KMS-11 (cell line): ENCODE measurements around the gene EEF1AKMT4.

ENCODE experiments used
- H2AFZ ChIP-seq: fragments of 200-600 bp; sonication (generic); 2 replicates; pipeline ENCODE4 v1.6.1; 2016; ENCODE audit warnings: antibody characterized with exemption, mixed run types, low read depth
- H3K27ac ChIP-seq: fragments of 200-600 bp; sonication (generic); 2 replicates; pipeline ENCODE4 v1.6.1; 2016; ENCODE audit warnings: mild to moderate bottlenecking, mixed run types
- H3K27me3 ChIP-seq: fragments of 200-600 bp; sonication (generic); 2 replicates; pipeline ENCODE4 v1.6.1; 2017; ENCODE audit warnings: mild to moderate bottlenecking, low read depth, mixed run types, moderate library complexity; ENCODE audit not compliant: insufficient read depth
- H3K36me3 ChIP-seq: fragments of 200-600 bp; sonication (generic); 2 replicates; pipeline ENCODE4 v1.6.1; 2017; ENCODE audit warnings: mild to moderate bottlenecking, mixed run types; ENCODE audit not compliant: insufficient read depth
- H3K4me1 ChIP-seq: fragments of 200-600 bp; sonication (generic); 2 replicates; pipeline ENCODE4 v1.6.1; 2016; ENCODE audit warnings: mild to moderate bottlenecking, low read depth, mixed run types; ENCODE audit not compliant: poor library complexity, severe bottlenecking
- H3K4me2 ChIP-seq: fragments of 200-600 bp; sonication (generic); 2 replicates; pipeline ENCODE4 v1.7.0; 2016; ENCODE audit warnings: mild to moderate bottlenecking, mixed run types
- H3K4me3 ChIP-seq: fragments of 200-600 bp; sonication (generic); IDR thresholded peaks from 2 replicates; pipeline ENCODE4 v1.6.1; 2017; ENCODE audit warnings: low read depth, low read length, mixed read lengths; ENCODE audit not compliant: insufficient read depth
- H3K79me2 ChIP-seq: fragments of 200-600 bp; sonication (generic); 2 replicates; pipeline ENCODE4 v1.6.1; 2016; ENCODE audit warnings: low read depth, mixed run types; ENCODE audit not compliant: insufficient read depth
- H3K9ac ChIP-seq: fragments of 200-600 bp; sonication (generic); 2 replicates; pipeline ENCODE4 v1.6.1; 2016; ENCODE audit warnings: mild to moderate bottlenecking, mixed run types
- H4K20me1 ChIP-seq: fragments of 200-600 bp; sonication (generic); 2 replicates; pipeline ENCODE4 v1.6.1; 2016; ENCODE audit warnings: mild to moderate bottlenecking, mixed run types; ENCODE audit not compliant: insufficient read depth
- CTCF ChIP-seq: fragments of 200-600 bp; sonication (generic); conservative IDR thresholded peaks from 2 replicates; pipeline ENCODE4 v1.6.1; 2017; ENCODE audit warnings: low read depth, mild to moderate bottlenecking, antibody characterized with exemption, low read length, moderate library complexity, mixed read lengths

Gene EEF1AKMT4

GRCh38 chr3:184230081-184230602 is 19.3 kb upstream of the EEF1AKMT4 start:
- Histone ChIP-seq H3K79me2 (no peaks in the 10 kb centered on the region), H3K9ac (no peak overlapping the region), H3K27me3 (peaks cover 35% of the 10 kb centered on the region), H3K36me3 (no peaks in the 10 kb centered on the region), H3K4me2 (peak overlapping the region; percentile 94), H3K4me3 (peak overlapping the region; percentile 23), H3K27ac (no peak overlapping the region), H4K20me1 (no peaks in the 10 kb centered on the region), H3K4me1 (no peaks in the 10 kb centered on the region), H2AFZ (peak overlapping the region; percentile 88)
- no peak for TF ChIP-seq CTCF

GRCh38 chr3:184230603-184231528 is 18.6 kb upstream of the EEF1AKMT4 start:
- Histone ChIP-seq H2AFZ (no peak overlapping the region; the same call in 1 of the 2 replicates), H3K27ac (no peak overlapping the region), H3K4me2 (peak overlapping the region; percentile 94; the same call in 1 of the 2 replicates), H3K79me2 (no peaks in the 10 kb centered on the region), H4K20me1 (no peaks in the 10 kb centered on the region), H3K4me3 (no peak overlapping the region), H3K9ac (no peak overlapping the region), H3K27me3 (peaks cover 35% of the 10 kb centered on the region), H3K4me1 (no peaks in the 10 kb centered on the region), H3K36me3 (no peaks in the 10 kb centered on the region)
- TF ChIP-seq CTCF, result no peak

GRCh38 chr3:184231671-184232070 is 17.8 kb upstream of the EEF1AKMT4 start:
- no peak overlapping the region for H3K27ac ChIP-seq
- H3K4me1 ChIP-seq, result no peaks in the 10 kb centered on the region
- H3K36me3 ChIP-seq, result no peaks in the 10 kb centered on the region
- no peak overlapping the region for H2AFZ ChIP-seq
- no peak for TF ChIP-seq CTCF
- no peaks in the 10 kb centered on the region for H3K79me2 ChIP-seq
- H4K20me1 ChIP-seq, result no peaks in the 10 kb centered on the region
- H3K4me3 ChIP-seq, result no peak overlapping the region
- H3K27me3 ChIP-seq, result peaks cover 35% of the 10 kb centered on the region
- H3K9ac ChIP-seq, result no peak overlapping the region
- no peak overlapping the region for H3K4me2 ChIP-seq

- no peaks in the 10 kb centered on the region for H3K79me2 ChIP-seq
- H4K20me1 ChIP-seq, result no peaks in the 10 kb centered on the region
- H3K9ac ChIP-seq, result no peak overlapping the region
- no peak overlapping the region for H2AFZ ChIP-seq
- no peak for TF ChIP-seq CTCF
- no peak overlapping the region for H3K4me2 ChIP-seq
- peaks cover 32% of the 10 kb centered on the region for H3K27me3 ChIP-seq
- no peak overlapping the region for H3K4me3 ChIP-seq
- no peak overlapping the region for H3K27ac ChIP-seq
- H3K36me3 ChIP-seq, result no peaks in the 10 kb centered on the region
- no peaks in the 10 kb centered on the region for H3K4me1 ChIP-seq
These were observed 16.2 kb upstream of the EEF1AKMT4 start for GRCh38 chr3:184233127-184233843.
